K562 (cell line): ENCODE results near the gene C2CD2. TPM values are rescaled to one million over a fixed set of nuclear protein-coding genes. Genes with fewer than 3 reads are reported as not detected.

Experiments
- ATAC-seq: fragments of 200-7000 bp; cut with Tn5 transposase; 3 replicates; pipeline ENCODE4 v1.9.1; 2020; ENCODE audit warnings: moderate library complexity
- BruUV-seq: library from RNA; stranded (reverse); fragments of 400-500 nt; replicated peaks from 2 replicates; lab custom pipeline; 2021; lab: Mats Ljungman, UMichigan
- CTCF ChIA-PET: fragments of 300-600 bp; formaldehyde crosslinking; extraction: SDS; loops from one replicate; lab custom pipeline; 2021; ENCODE audit warnings: low intra/inter-chr PET ratio; lab: Yijun Ruan, JAX
- POLR2A ChIA-PET: fragments of 300-600, 350-650 bp; sonication (Branson Sonifier 250); formaldehyde crosslinking; extraction: SDS; loops from one replicate; lab custom pipeline; 2021; ENCODE audit warnings: antibody characterized with exemption, inconsistent platforms; lab: Yijun Ruan, JAX
- DNase-seq, 4 experiments: peaks; one replicate each; pipeline versions ENCODE4 v3.0.0 to v3.0.0-alpha.2; 2011 to 2018; ENCODE audit warnings: low spot score in 3 of 4, mixed read lengths in 3 of 4; ENCODE audit errors: extremely low read depth in 1 of 4
- FAIRE-seq: peaks from 2 replicates; lab custom pipeline; 2011; peaks lifted over from hg19 to GRCh38; lab: Jason Lieb, UNC
- H2AFZ ChIP-seq: 2 replicates; pipeline ENCODE4 v1.6.0; 2011; ENCODE audit warnings: low read depth, low read length, control low read depth, inconsistent platforms
- H3K27ac ChIP-seq: fragments of 200-600 bp; 3 replicates; pipeline ENCODE4 v1.8.0; 2011; ENCODE audit warnings: low read depth, mild to moderate bottlenecking, control low read depth, inconsistent platforms, low read length, moderate library complexity, mixed read lengths; ENCODE audit errors: extremely low read depth
- H3K27me3 ChIP-seq, 2 experiments: fragments of 300-600 bp in 1 of 2; 2 replicates in 1 of 2; 3 replicates in 1 of 2; pipeline versions ENCODE4 v1.6.0 to v1.8.0; 2011; ENCODE audit warnings: inconsistent platforms in 2 of 2, low read length in 2 of 2, mild to moderate bottlenecking in 1 of 2, mixed read lengths in 1 of 2, moderate library complexity in 1 of 2; ENCODE audit not compliant: control insufficient read depth in 2 of 2, insufficient read depth in 2 of 2
- H3K36me3 ChIP-seq: fragments of 300-600 bp; 3 replicates; pipeline ENCODE4 v1.8.0; 2011; ENCODE audit warnings: mild to moderate bottlenecking, low read length, inconsistent platforms; ENCODE audit not compliant: control insufficient read depth, insufficient read depth
- H3K4me1 ChIP-seq, 2 experiments: fragments of 200-600 bp in 1 of 2; replicated peaks in 1 of 2; 2 replicates in 1 of 2; 3 replicates in 1 of 2; pipeline versions ENCODE4 v1.5.1 to v1.8.0; 2011; ENCODE audit warnings: inconsistent platforms in 2 of 2, low read length in 2 of 2, mild to moderate bottlenecking in 1 of 2, mixed read lengths in 1 of 2, moderate library complexity in 1 of 2; ENCODE audit not compliant: control insufficient read depth in 2 of 2, insufficient read depth in 2 of 2
- H3K4me2 ChIP-seq: 2 replicates; pipeline ENCODE4 v1.6.1; 2011; ENCODE audit warnings: low read length, control low read depth, inconsistent platforms, mixed read lengths; ENCODE audit not compliant: insufficient read depth
- H3K4me3 ChIP-seq: fragments of 200-600 bp; sonication (generic), shearing (Covaris generic); 2 replicates; pipeline ENCODE4 v1.5.1; 2016; ENCODE audit warnings: control low read depth, inconsistent platforms
- H3K79me2 ChIP-seq: fragments of 200-600 bp; 3 replicates; pipeline ENCODE4 v1.8.0; 2011; ENCODE audit warnings: low read length, inconsistent platforms; ENCODE audit not compliant: control insufficient read depth, insufficient read depth
- H3K9ac ChIP-seq, 2 experiments: 2 replicates each; pipeline versions ENCODE4 v1.6.0 to v1.6.1; 2011; ENCODE audit warnings: low read depth in 2 of 2, low read length in 2 of 2, control low read depth in 1 of 2, inconsistent platforms in 1 of 2, mild to moderate bottlenecking in 1 of 2, mixed read lengths in 1 of 2; ENCODE audit not compliant: insufficient read depth in 1 of 2
- H3K9me1 ChIP-seq: one replicate; pipeline ENCODE4 v1.6.0; 2011; ENCODE audit warnings: inconsistent platforms, mild to moderate bottlenecking, low read length, moderate library complexity; ENCODE audit not compliant: control insufficient read depth, insufficient read depth
- H3K9me3 ChIP-seq: replicated peaks from 2 replicates; pipeline ENCODE4 v1.5.1; 2011; ENCODE audit warnings: low read depth, low read length, inconsistent platforms; ENCODE audit not compliant: control insufficient read depth, insufficient read depth
- H4K20me1 ChIP-seq: replicated peaks from 2 replicates; pipeline ENCODE4 v1.6.1; 2011; ENCODE audit warnings: low read length, inconsistent platforms, mixed read lengths; ENCODE audit not compliant: control insufficient read depth, insufficient read depth
- BHLHE40 ChIP-seq: IDR thresholded peaks from 2 replicates; pipeline ENCODE4 v1.6.1; 2011; ENCODE audit warnings: low read length, improper control_type of control experiment
- C11orf30 ChIP-seq: fragments of 450-650 bp; IDR thresholded peaks from 2 replicates; pipeline ENCODE4 v1.6.1; 2016; ENCODE audit warnings: low read depth, mild to moderate bottlenecking
- CBX1 ChIP-seq: sonication (generic); IDR thresholded peaks from 2 replicates; pipeline ENCODE4 v1.6.1; 2016; ENCODE audit warnings: antibody characterized with exemption, low read depth, mild to moderate bottlenecking
- CEBPG ChIP-seq, 3 experiments: fragments of 200-800 bp in 1 of 3; sonication (Bioruptor generic) in 1 of 3; sonication (generic) in 1 of 3; formaldehyde crosslinking in 1 of 3; IDR thresholded peaks in 2 of 3; conservative IDR thresholded peaks in 1 of 3; 2 replicates each; pipeline versions ENCODE4 v1.6.1 to v1.8.0; 2016 to 2022; ENCODE audit warnings: missing compliant biosample characterization in 2 of 3, missing genetic modification characterization in 2 of 3, mild to moderate bottlenecking in 1 of 3, missing genetic modification reagents in 1 of 3
- ELF1 ChIP-seq: fragments of 200-800 bp; sonication (Bioruptor generic); IDR thresholded peaks from 2 replicates; pipeline ENCODE4 v1.6.1; 2016; ENCODE audit warnings: missing genetic modification characterization, missing compliant biosample characterization
- HMG20A ChIP-seq: fragments of 450-650 bp; formaldehyde crosslinking; conservative IDR thresholded peaks from 2 replicates; pipeline ENCODE4 v1.4.0; 2020; ENCODE audit warnings: mild to moderate bottlenecking, mixed read lengths
- MXD1 ChIP-seq: fragments of 250-450 bp; sonication (Bioruptor Pico); IDR thresholded peaks from 2 replicates; pipeline ENCODE4 v1.8.0; 2021; ENCODE audit warnings: borderline replicate concordance, mild to moderate bottlenecking, moderate library complexity; ENCODE audit not compliant: poor library complexity, severe bottlenecking
- RBM22 ChIP-seq: fragments of 200-400 bp; formaldehyde crosslinking; IDR thresholded peaks from 2 replicates; pipeline ENCODE4 v1.6.1; 2018; ENCODE audit warnings: low read length, low read depth; ENCODE audit not compliant: poor library complexity, severe bottlenecking
- RERE ChIP-seq: sonication (generic); formaldehyde crosslinking; IDR thresholded peaks from 2 replicates; pipeline ENCODE4 v1.8.0; 2023; ENCODE audit warnings: missing genetic modification reagents, mild to moderate bottlenecking, borderline replicate concordance
- ZFP30 ChIP-seq: fragments of 250-450 bp; sonication (Bioruptor Pico); IDR thresholded peaks from 2 replicates; pipeline ENCODE4 v1.8.0; 2022; ENCODE audit warnings: moderate library complexity, mild to moderate bottlenecking, inconsistent platforms, borderline replicate concordance
- ZKSCAN3 ChIP-seq: fragments of 250-450 bp; sonication (Bioruptor Pico); IDR thresholded peaks from 2 replicates; pipeline ENCODE4 v1.4.0; 2020
- ZNF124 ChIP-seq: sonication (generic); formaldehyde crosslinking; IDR thresholded peaks from 2 replicates; pipeline ENCODE4 v1.8.1; 2022; ENCODE audit warnings: missing genetic modification reagents
- ZNF830 ChIP-seq: fragments of 250-450 bp; sonication (Bioruptor Pico); IDR thresholded peaks from 2 replicates; pipeline ENCODE4 v1.5.0; 2021; ENCODE audit warnings: mild to moderate bottlenecking
- WGBS: fragments of 100-300 bp; shearing (Covaris generic); methylation state at CpG from one replicate; pipeline ENCODE4 v1.1.6; 2016; ENCODE audit warnings: low coverage, mixed read lengths; ENCODE audit not compliant: insufficient coverage; ENCODE audit errors: missing lambda C conversion rate; 5-methylcytosine and 5-hydroxymethylcytosine counted together
- in situ Hi-C: fragments of 300-500 bp; cut with MboI; formaldehyde crosslinking; loops from 4 replicates; pipeline ENCODE4 v1.15.0; 2018; ENCODE audit warnings: inconsistent platforms, mixed read lengths
- intact Hi-C: fragments of 100-400 bp; cut with micrococcal nuclease; formaldehyde crosslinking; loops from 2 replicates; pipeline ENCODE4 v1.14.2; 2022
- polyA plus RNA-seq, 8 experiments: library from polyadenylated mRNA; depleted of rRNA in 4 of 8; stranded (reverse) in 5 of 8; unstranded in 3 of 8; fragments of >200 nt; fragmentation: Nextera tagmentation in 2 of 8; fragmentation: Illumina TruSeq in 1 of 8; extraction: Ambion mirVana in 2 of 8; extraction: Trizol in 1 of 8; gene quantifications; 2 replicates each; pipeline versions ENCODE4 v1.2.1 to v1.2.3, GENCODE V29; 2011 to 2014; ENCODE audit warnings: inconsistent platforms in 1 of 8, missing spikeins in 1 of 8
- total RNA-seq, 7 experiments: library from RNA; depleted of rRNA in 6 of 7; stranded (reverse); fragments of >200 nt in 6 of 7; fragmentation: Illumina TruSeq in 2 of 7; extraction: Trizol in 2 of 7; gene quantifications; 2 replicates each; pipeline versions ENCODE4 v1.2.1 to v1.2.3, GENCODE V29; 2011 to 2021; ENCODE audit warnings: low replicate concordance in 1 of 7

C2CD2 gene
- total and polyA plus RNA-seq, 9 of the 15 experiments (the other 6 are each of a cell fraction or from before 2014, with no cell fraction given), result 1.3 to 21.6 (median 12.1) TPM

GRCh38 chr21:41877901-41878830 is 75.7 kb downstream of the C2CD2 start:
- CTCF ChIA-PET, result interaction anchor here (1.2 kb wide), 1 partner anchor 62 kb away, joined by 3 read pairs; no protein-coding TSS in a partner anchor
- BruUV-seq, result TSS peak; percentile 79
- no peaks in the 10 kb centered on the region for H3K27me3 ChIP-seq
- H3K4me2 ChIP-seq, result peak overlapping the region; percentile 92
- peaks cover 39% of the 10 kb centered on the region for H3K79me2 ChIP-seq
- peak overlapping the region; percentile 73 for H2AFZ ChIP-seq
- H3K9me3 ChIP-seq, result no peaks in the 10 kb centered on the region
- H3K36me3 ChIP-seq, result peaks cover 11% of the 10 kb centered on the region; the same call in 2 of the 3 replicates
- POLR2A ChIA-PET, result interaction anchor here (0.8 to 1.7 kb wide), 12 partner anchors 10 to 507 kb away, joined by 3 to 10 read pairs (median 4); no protein-coding TSS in a partner anchor
- no peaks in the 10 kb centered on the region for H3K9me1 ChIP-seq
- FAIRE-seq (peak; percentile 78), ATAC-seq (peak; percentile 69), DNase-seq (peak; percentile 73 to 78 (median 76))
- peak overlapping the region; percentile 89 for H3K4me3 ChIP-seq
- in situ Hi-C loops, result no loop called here
- H3K9ac ChIP-seq, result peak overlapping the region; percentile 93 to 96
- H3K27ac ChIP-seq, result peak overlapping the region; percentile 94
- WGBS, result under 1% methylated on average over 38 of the region's 48 CpGs
- H3K4me1 ChIP-seq, result peaks cover 20 to 27% of the 10 kb centered on the region in 2 experiments
- no peaks in the 10 kb centered on the region for H4K20me1 ChIP-seq
- intact Hi-C loops, result loop anchor here (5.0 to 10.0 kb wide), 2 partner anchors 79 to 137 kb away; partner anchors contain the start of gene ZBTB21
- TF ChIP-seq RERE (CRISPR knock-in tag) (no peak), ZNF830 (CRISPR knock-in tag) (0 out of 2 replicates have a peak, but pooled peaks have one; percentile 39), ZFP30 (no peak), C11orf30 (no peak), ZNF124 (CRISPR knock-in tag) (no peak), ZKSCAN3 (CRISPR knock-in tag) (no peak), CEBPG (CRISPR knock-in tag; IDR thresholded peaks at IDR 0.05) (no peak), CEBPG (tag; conservative IDR thresholded peaks at IDR 0.05 in 1 of 2, IDR thresholded peaks at IDR 0.05 in 1 of 2) (no peak), BHLHE40 (peak; percentile 61), CBX1 (no peak), RBM22 (peak; percentile 63), MXD1 (CRISPR knock-in tag) (no peak), ELF1 (tag) (0 out of 2 replicates have a peak, but pooled peaks have one; percentile 19), HMG20A (CRISPR knock-in tag) (no peak)
